GM19238 (cell line): ENCODE measurements around the gene STKLD1.
A peak's percentile ranks its signal among the peaks of the same experiment; 100 is the strongest.

Experiments
- DNase-seq: peaks from one replicate; pipeline ENCODE4 v3.0.0; 2011; ENCODE audit warnings: low spot score; ENCODE audit not compliant: insufficient read length

STKLD1 gene

DNA sequence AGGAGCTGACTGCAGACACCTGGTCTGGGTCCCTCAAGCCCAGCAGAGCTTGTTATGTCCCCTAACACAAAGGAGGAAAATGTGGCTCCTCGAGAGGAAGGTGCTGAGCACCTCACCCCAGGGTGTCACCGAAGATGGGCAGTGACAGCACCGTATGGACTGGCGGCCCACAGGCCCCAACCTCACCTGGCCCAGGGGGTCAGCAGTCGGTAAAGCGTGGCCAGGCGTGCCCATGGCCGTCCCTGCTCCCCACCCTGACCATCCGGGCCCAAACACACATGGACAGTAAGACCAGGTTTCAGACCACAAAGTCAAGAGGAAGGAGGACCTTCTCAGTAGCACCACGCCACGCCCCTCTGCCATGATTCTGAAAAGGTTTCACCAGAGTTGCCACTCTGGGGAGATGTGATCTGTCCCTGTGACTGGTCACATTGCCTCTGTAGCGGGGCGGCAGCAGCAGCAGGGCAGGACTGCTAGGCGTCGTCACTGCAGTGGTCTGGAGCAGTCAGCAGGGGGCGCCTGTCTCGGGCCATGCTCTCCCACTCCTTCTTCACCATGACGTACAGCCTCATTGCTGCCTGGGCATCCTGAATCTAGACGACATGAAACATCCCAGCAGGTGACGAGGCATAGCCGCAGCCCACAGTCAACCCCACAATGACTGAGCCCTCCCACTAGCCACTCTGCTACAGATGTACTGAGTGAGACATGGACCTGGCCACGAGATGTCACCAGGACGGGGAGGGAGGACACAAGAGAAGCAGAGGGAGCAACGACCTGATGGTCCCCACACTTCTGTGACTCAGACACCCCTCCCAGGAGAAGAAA is 30.5 kb downstream of the STKLD1 start:
- peak; percentile 73 for DNase-seq

DNA sequence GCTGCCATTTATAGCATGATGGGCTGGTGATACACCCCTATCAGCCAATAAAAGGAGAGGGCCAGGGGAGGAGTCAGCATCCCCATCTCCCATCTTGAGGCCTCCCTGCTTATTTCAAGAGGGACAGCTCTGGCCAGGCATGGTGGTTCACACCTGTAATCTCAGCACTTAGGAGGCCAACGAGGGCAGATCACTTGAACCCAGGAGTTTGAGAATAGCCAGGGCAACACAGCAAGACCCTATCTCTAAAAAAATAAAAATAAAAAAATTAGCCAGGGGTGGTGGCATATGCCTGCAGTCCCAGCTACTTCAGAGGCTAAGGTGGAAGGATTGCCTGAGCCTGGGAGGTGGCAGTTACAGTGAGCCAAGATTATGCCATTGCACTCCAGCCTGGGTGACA is 31.9 kb downstream of the STKLD1 start:
- no peak for DNase-seq

DNA sequence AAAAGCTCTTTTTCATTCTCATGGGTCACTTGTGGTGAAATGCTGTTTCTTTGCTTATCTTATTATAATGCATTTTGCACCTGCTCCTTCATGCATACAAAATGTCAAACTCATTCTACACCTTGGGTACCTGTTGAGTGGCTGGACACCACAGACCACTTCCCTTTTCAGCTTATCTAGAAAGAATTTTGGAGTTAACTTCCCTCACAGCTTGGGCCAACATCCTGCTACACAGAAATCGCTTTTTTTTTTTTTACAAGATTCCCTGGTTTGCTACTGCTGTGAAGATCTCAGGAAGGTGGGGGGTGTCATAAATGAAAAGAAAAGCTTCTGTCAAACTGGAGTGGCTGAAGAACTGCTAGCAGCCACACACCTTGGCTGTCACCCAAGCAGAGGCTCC is 39.0 kb downstream of the STKLD1 start:
- no peak for DNase-seq

DNA sequence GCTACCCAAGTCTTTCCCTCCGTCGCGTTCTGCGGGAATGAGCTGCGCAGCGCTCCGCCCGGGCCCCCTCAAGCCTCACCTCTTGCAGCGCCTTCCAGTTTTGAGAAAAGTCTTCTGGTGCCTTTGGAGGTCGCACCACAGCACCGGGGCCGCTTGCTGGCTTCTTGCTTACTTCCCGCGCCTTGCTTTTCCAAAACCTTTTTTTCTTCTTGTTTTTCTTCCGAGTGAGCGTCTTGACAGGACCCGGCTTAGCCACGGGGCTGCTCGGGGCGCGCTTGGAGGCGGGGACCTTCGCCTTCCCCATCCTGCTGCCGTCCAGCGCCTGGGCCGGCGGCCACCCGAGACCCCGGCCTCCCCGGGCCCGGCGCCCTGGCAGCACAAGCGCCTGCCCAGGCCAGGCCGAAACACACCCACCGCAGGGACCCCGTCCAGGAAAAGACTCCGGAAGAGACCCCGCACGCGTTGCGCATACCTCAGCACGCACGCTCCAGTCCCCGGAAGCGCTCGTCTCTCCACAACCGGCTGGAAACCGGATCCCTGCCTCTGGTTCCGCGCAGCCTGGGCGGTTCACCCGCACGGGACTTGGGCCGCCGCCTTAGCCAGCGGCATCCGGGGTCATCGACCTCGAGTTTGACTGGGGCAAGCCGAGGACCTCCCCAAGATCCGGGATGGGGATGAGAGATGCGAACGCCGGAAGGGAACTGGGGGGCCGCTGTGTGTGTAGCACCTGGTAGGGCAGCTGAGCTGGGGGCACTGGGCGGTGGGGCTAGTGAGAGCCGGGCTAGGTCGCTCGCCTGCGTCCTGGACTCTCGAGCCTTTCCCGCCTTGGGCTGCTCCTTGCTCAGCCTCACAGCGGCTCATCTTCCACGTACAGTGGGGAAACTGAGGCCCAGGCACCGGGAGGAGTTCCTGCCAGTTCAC is 41.6 kb downstream of the STKLD1 start, which contains the start of gene REXO4:
Gene REXO4, minus strand, starts transcription at position 470 of the 921 bp plus-strand sequence. Its CDS starts 166 bp downstream, at position 304.
- peak; percentile 79 for DNase-seq

DNA sequence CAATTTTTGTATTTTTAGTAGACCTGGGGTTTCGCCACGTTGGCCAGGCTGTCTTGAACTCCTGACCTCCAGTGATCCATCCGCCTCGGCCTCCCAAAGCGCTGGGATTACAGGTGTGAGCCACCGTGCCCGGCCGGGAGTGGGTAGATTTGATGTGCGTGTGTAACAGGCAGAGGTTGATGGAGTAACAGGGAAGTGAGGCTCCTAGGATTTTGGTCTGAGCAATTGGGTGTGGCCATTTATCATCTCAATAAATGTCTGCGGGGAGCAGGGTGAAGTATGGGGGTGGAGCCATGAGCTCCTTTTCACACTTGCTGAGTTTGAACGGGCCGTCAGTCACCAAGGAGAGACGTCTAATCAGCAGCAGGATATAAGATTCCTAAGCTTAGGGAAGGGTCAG is 42.8 kb downstream of the STKLD1 start:
- no peak for DNase-seq

DNA sequence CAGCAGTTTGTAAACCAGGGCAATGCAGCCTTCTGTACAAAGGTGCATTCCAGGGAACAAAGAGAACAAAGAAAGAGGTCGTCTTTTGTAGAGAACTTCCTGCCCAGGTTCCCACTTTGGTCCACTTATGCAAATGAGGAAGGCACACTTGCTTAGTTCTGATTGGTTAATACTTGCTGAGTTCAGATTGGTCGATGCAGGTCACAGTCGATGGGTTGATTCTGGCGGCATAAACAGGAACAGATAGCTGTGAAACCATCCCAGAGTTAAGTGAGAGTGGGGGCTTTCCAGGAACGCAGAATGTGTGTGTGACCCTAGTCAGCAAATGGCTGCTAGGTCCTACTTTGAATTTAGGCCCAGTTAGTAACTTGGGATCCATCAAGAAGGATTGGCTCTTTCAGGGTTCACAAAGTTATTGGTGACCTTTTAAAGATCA is 44.2 kb downstream of the STKLD1 start:
- DNase-seq = peak; percentile 76

DNA sequence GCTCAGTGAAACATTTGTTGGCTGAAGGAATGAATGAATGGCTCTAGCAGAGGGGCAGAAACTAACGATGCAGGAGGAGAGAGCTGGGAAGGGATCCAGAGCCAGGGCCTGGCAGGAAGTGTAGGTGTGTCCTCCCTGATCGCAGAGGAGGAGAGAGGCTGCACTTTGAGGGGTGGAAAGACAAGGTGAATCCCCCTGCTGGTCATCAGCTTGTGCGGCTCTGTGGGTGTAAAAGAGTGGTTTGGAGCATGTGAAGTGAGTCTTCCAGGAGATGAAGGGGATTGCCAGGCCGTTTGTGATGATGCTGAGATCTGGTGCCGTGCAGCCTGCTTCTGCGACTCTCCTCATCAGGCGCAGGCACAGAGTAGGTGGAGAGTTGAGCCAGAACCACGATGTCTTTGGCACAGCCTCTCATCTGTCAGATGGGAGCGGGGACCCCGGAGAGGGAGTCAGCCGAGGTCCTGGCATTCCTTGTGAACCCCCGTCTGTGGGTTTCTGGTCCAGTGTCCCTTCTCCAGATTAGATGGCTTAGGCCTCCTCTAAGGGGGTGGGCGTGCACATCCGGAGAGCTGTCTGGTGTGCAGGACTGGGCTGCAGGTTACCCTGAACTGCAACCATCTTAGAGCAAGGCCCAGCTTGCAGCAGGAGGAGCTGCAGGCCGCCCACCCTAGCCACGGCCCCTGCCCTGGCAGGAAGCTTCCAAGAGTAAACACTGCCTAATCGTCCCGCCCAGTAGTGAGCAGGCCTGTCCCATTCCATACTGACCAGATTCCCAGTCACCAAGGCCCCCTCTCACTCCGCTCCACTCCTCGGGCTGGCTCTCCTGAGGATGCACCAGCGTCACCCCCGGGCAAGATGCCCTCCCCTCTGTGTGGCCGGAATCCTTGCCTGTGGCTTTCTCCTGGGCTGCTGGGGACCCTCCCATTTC is 45.7 kb downstream of the STKLD1 start, which contains the start of gene ADAMTS13:
Gene ADAMTS13, plus strand, starts transcription at position 753 of the 928 bp plus-strand sequence. Its CDS starts 77 bp downstream, at position 830.
- peak; percentile 44 for DNase-seq

DNA sequence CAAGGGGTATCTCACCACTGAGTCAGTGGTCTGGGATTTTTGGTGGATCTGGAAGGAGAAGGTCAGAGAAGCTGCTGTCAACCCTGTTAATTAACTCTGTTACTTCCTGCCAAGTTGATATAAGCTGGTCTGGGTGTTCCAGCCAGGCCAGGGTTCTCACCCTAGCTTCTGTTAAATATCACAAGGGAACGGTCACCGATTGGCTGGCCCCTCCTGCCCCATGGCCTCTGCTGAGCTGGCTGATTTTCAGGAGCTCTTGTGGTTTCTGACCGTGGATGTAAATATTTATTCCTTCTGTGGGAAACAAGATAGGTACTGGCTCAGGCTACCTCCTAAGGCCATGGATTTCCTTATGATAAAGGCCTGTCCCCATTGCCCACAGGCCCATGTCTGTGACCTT is 47.0 kb downstream of the STKLD1 start:
- no peak for DNase-seq

DNA sequence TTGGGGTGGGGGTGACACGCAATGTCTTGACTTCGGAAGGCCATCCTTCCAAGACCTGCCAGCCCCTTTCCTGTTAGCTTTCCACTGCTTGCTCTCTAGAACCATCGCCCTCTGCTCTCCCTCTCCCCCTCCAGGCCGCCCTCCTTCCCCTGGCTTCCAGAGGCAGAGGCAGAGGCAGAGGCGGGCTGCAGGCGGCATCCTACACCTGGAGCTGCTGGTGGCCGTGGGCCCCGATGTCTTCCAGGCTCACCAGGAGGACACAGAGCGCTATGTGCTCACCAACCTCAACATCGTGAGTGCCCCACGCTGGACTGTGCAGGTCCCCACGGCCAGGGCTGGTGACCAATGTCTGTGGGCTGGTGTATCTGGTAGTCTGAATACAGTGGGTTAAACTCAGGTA is 48.0 kb downstream of the STKLD1 start:
- no peak for DNase-seq

DNA sequence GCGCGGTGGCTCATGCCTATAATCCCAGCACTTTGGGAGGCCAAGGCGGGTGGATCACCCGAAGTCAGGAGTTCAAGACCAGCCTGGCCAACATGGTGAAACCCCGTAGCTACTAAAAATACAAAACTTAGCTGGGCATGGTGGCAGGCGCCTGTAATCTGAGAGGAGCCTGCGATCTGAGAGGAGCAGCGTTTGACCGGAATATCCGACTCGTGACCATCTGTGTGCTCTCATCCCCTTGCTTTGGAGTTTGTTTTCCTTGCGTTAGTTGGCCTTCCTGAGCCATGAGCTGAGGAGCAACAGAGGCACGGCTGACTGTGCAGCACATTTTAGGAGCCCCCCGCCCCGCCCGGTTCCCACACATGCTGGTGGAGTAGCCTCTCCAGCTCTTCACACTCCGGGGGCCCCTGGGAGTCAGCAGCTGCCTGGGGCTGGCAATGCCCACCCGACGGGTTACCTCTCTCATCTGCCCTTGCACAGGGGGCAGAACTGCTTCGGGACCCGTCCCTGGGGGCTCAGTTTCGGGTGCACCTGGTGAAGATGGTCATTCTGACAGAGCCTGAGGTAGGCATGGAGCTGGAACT is 49.0 kb downstream of the STKLD1 start:
- no peak for DNase-seq

DNA sequence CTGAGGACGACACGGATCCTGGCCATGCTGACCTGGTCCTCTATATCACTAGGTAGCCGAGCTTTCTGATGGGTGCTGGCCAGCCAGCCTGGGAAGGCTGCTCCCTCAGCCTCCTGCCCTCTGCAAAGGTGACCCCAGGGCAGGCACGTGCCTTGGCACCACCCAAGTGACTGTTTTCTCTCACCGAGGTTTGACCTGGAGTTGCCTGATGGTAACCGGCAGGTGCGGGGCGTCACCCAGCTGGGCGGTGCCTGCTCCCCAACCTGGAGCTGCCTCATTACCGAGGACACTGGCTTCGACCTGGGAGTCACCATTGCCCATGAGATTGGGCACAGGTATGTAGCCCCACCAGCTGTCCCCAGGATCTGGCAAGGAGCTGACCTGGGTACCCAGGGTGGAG is 49.8 kb downstream of the STKLD1 start:
- no peak for DNase-seq

DNA sequence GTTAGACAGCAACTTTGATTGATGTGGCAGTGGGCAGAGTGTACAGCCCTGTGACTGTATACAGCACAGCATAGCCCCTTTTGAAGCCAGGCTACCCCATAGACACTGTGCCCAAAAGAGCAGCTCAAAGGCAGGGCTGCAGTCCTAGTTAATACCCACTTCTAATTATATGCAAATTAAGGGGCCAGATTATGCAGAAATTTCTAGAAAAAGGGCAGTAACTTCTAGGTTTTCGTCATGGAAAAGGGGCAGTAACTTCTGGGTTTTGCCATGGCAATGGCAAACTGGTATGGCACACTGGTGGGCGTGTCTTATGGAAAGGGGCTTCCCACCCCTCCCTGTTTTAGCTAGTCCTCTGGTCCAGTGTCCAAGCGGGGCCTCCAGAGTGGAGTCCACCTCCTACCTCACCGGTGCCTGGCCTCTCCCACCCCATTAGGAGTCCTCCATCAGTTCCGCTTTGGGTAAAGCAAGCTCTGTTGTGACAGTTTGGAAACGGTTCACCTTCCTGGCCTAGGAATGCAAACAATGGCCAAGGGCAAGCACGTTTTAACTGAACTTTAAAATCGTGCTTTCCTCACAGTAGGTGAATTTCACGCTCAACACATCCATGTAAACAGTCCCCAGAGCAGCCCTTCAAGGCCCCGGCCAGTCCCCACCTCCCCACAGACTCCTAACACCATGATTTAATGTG is 51.6 kb downstream of the STKLD1 start:
- DNase-seq = no peak

DNA sequence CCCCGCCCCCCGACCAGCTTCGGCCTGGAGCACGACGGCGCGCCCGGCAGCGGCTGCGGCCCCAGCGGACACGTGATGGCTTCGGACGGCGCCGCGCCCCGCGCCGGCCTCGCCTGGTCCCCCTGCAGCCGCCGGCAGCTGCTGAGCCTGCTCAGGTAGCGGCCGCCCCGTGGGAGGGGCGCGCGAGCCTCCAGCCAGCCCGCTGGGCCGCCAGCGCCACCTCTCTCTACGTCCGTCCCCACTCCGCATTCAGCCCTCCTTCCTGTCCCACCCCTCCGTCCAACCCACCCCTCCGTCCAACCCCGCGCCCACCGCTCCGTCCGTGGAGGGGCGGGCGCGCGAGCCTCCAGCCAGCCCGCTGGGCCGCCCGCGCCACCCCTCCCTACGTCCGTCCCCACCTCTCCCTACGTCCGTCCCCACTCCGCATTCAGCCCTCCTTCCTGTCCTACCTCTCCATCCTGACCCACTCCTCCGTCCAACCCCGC is 52.5 kb downstream of the STKLD1 start:
- peak; percentile 58 for DNase-seq

DNA sequence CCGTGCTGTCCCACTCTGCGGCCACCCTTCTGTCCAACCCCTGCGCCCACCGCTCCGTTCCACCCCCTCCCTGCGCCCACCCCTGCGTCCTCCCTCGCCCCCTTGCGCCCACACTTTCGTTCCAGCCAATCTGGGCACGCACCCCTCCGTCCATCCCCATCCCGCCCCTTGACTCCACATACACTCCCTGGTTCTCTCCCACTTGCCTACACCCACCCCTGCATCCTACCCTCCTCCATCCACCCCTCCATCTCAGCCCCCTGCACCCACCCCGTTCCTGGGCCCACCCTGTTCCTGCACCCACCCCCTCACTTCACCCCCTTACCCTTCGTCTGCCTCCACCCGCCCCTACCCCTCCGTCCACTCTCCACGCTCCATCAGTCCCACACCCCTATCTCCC is 53.0 kb downstream of the STKLD1 start:
- no peak for DNase-seq

DNA sequence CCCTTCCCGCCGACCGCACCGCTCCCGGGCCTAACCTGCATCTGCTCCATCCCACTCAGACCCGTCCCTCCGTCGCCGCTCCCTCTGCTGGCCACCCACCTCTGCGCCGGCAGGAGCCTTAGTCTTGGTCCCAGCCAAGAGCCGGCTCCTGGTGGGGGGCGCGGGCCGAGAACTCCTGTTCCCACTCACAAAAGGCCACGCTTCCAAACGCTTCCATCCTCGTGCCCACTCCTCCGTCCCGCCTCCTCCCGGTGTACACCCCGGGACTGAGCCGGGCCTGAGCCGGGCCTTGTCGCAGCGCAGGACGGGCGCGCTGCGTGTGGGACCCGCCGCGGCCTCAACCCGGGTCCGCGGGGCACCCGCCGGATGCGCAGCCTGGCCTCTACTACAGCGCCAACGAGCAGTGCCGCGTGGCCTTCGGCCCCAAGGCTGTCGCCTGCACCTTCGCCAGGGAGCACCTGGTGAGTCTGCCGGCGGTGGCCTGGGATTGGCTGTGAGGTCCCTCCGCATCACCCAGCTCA is 53.5 kb downstream of the STKLD1 start:
- DNase-seq = no peak

DNA sequence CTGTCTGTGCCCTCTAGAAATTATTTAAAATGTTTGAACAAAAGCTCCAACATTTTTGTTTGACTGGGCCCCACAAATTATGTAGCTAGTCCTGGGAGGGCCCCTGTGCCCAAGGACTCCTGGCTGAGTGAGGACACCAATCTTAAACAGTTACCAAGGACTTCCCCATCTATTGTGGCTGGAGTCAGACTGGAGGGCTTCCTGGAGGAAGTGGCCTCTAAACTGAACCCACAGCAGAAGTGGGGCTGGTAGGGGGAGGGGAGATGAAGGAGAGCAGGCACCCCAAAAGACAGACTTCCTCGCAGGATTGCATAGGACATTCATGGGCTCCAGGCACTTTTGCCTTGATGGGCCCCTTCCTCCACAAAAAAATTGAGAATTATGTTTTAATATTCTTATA is 54.1 kb downstream of the STKLD1 start:
- no peak for DNase-seq

DNA sequence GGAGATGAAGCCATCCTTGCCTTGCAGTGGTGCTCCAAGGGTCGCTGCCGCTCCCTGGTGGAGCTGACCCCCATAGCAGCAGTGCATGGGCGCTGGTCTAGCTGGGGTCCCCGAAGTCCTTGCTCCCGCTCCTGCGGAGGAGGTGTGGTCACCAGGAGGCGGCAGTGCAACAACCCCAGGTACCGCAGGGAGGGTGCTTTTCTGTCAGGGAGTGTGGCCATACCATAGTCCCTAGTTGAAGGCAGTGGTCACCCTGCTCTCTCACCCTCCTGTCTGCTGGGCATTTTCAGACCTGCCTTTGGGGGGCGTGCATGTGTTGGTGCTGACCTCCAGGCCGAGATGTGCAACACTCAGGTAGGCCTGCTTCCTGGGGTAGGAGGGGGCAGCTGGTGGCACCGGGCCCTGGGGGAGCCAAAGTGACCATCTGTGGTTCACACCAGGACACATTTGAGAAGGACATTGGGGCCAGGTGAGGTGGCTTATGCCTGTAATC is 57.2 kb downstream of the STKLD1 start:
- no peak for DNase-seq

DNA sequence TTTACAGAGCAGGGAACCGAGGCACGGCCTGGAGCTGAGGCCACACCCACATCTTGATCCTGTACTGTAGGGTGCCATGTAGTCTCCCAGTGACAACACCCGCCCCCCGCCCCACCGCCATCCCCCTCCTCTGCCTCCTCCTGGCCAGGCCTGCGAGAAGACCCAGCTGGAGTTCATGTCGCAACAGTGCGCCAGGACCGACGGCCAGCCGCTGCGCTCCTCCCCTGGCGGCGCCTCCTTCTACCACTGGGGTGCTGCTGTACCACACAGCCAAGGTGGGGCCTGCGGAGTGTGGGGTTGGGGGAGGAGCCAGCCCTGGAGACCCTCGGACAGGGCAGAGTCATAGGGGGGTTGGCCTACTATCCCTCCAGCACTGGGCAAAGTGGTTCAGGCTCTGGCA is 60.5 kb downstream of the STKLD1 start:
- no peak for DNase-seq

DNA sequence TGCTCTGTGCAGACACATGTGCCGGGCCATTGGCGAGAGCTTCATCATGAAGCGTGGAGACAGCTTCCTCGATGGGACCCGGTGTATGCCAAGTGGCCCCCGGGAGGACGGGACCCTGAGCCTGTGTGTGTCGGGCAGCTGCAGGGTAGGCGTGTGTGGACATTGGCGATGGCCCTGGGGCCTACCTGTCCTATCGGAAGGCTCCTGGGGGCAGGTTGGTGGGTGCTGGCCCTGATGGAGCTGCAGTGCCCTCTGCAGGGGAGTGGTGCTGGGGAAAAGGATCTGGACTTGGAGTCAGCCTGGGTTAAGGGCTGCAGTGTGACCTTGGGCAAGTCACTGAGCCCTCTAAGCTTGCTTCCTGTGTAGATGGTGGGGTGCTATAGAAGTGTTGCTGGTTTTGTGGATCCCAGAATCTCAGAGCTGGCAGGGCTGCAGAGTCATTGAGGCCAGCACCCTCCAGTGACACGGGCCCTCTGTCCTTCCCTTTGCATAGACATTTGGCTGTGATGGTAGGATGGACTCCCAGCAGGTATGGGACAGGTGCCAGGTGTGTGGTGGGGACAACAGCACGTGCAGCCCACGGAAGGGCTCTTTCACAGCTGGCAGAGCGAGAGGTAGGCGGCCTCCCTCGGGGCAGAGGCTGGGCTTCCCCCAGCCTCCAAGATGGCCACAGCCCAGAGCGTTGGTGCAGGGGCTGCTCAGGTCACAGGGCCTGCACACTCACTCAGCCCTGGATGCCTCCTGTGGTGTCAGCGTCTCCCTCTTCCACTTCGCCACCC is 61.8 kb downstream of the STKLD1 start:
- DNase-seq = peak; percentile 49
